DMS53 (cell line): ENCODE measurements around the gene NAT16.
"Not testable (repeated sequence)": the region's sequence is repeated elsewhere in the genome, so short reads cannot be mapped to it uniquely, and the experiment has no call there.

Experiments used
- DNase-seq: peaks from one replicate; lab custom pipeline; 2025; lab: John Stamatoyannopoulos, UW

Gene NAT16

GRCh38 chr7:101125989-101126650 lies 54.0 kb downstream of the NAT16 start:
- DNase-seq = no peak

GRCh38 chr7:101124376-101125056 lies 55.6 kb downstream of the NAT16 start:
- DNase-seq = peak; percentile 91

DNA sequence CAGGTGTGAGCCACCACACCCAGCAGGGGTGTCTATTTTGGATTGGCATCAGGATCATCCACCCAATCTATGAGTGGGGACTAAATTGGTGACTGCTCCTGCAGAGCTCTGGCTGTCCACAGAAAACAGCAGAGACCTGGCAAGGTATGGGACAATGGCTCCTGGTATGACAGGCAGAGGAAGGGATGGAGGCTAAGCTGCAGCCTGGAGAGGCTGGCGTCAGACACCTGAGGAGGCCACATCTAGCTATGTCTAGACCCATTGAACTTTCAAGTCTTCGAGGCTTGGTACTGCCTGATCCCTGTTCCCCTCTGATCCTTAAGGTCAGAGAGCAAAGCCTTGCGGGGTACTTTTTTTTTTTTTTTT lies 56.4 kb downstream of the NAT16 start:
- no peak for DNase-seq

DNA sequence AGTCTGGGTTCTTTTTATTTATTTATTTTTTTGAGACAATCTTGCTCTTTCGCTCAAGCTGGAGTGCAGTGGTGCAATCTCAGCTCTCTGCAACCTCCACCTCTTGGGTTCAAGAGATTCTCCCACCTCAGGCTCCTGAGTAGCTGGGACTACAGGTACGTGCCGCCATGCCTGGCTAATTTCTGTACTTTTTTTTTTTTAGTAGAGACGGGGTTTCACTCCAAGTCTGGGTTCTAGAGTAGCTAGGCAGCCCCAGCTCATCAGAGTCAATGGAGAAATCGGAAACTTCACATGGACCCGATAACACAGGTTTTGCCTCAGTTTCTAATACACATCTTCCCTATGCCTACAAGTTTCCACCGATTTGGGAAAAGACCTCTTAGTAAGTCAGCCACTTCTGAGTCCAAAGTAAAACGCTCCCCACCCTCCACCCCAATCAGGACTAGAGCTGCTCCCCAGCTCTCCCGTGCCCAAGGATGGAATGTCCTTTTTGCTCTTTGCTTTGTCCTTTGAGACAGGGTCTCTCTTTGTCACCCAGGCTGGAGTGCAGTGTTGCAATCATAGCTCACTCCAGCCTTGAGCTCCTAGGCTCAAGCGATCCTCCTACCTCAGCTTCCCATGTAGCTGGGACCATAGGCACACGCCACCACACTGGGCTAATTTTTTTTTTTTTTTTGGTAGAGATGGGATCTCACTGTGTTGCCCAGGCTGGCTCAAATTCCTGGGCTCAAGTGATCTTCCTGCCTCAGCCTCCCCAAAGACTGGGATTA lies 57.0 kb downstream of the NAT16 start:
- no peak for DNase-seq

- peak; percentile 61 for DNase-seq
These were observed 57.8 kb downstream of the NAT16 start for GRCh38 chr7:101121991-101122932.

DNA sequence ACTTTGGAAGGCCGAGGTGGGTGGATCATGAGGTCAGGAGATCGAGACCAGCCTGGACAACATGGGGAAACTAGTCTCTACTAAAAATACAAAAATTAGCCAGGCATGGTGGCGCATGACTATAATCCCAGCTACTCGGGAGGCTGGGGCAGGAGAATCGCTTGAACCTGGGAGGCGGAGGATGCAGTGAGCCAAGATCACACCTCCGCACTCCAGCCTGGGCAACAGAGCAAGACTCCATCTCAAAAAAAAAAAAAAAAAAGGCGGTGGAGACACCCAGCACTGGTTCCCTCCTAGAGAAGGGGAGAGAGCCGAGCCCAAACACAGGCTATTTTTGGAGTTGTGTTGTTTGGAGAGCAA lies 58.5 kb downstream of the NAT16 start:
- not testable (repeated sequence) for DNase-seq
